ENCODE measurements around the gene CCDC146. TPM values are rescaled to one million over a fixed set of nuclear protein-coding genes. Genes with fewer than 3 reads are reported as not detected.

Gene CCDC146
- total and polyA plus RNA-seq, 2 of the 8 experiments (the other 6 are each of a cell fraction or from before 2014, with no cell fraction given) = 0.88 to 2.4 TPM

DNA sequence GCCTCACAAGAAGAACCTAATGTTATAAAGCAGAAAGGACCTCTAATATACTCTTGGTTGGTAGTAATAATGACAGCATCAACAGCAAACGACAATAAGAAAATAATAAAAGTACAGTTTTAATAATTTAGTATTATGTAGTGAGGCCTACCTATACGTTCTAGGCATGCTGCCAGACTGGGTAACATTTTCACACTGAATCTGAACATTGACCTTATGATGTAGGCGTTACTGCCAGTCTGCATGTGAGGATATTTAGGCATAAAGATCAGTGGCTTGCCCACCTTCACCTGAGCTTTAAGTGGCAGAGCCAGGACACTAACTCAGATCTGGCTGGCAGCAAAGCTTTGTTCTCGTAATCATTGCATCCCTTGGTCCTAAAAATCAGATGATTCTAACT, 74.7 kb downstream of the CCDC146 start:
- Histone ChIP-seq H3K18ac (ENCODE audit: extremely low read depth, low read length) (no peak overlapping the region), H3K9me3 (ENCODE audit: insufficient read depth in 2 of 2, low read depth in 1 of 2, low read length in 1 of 2) (no peaks in the 10 kb centered on the region), H3K23me2 (ENCODE audit: low read depth, low read length) (no peaks in the 10 kb centered on the region), H3K79me1 (ENCODE audit: low read depth, low read length) (no peaks in the 10 kb centered on the region), H2BK20ac (ENCODE audit: low read length) (no peak overlapping the region), H3K79me2 (ENCODE audit: control insufficient read depth in 1 of 2, insufficient read depth in 2 of 2, low read length in 2 of 2) (no peaks in the 10 kb centered on the region), H3K36me3 (ENCODE audit: control insufficient read depth in 2 of 4, insufficient read depth in 4 of 4, low read length in 3 of 4) (no peaks in the 10 kb centered on the region), H4K8ac (ENCODE audit: extremely low read depth, insufficient read depth, low read length) (no peak overlapping the region), H3K4me1 (replicated peaks in 1 of 4; ENCODE audit: control insufficient read depth in 3 of 4, insufficient read depth in 4 of 4, low read length in 3 of 4) (peaks cover 0 to 5% (median 0%) of the 10 kb centered on the region in 4 experiments; a peak in 1 of 7 replicates), H3K4ac (replicated peaks; ENCODE audit: insufficient read length, low read depth, low read length) (no peak overlapping the region), H2BK12ac (ENCODE audit: low read depth, low read length) (no peak overlapping the region), H3K23ac (ENCODE audit: insufficient read length) (no peak overlapping the region), H3K9ac (replicated peaks in 1 of 4; ENCODE audit: extremely low read depth in 1 of 4, low read depth in 3 of 4, low read length in 3 of 4) (no peak overlapping the region), H3K27ac (ENCODE audit: low read depth, low read length) (no peak overlapping the region), H4K91ac (replicated peaks; ENCODE audit: insufficient read length, low read length) (no peak overlapping the region), H3K4me2 (ENCODE audit: insufficient read depth in 1 of 2, low read depth in 2 of 2, low read length in 2 of 2) (no peak overlapping the region), H3K4me3 (ENCODE audit: extremely low read depth in 1 of 4, insufficient read depth in 2 of 4, low read depth in 3 of 4, low read length in 4 of 4) (no peak overlapping the region), H3K56ac (replicated peaks; ENCODE audit: insufficient read length, low read depth, low read length) (no peak overlapping the region), H4K5ac (ENCODE audit: insufficient read length, low read depth, low read length) (no peak overlapping the region), H2AFZ (ENCODE audit: low read length) (no peak overlapping the region), H2BK5ac (ENCODE audit: low read depth, low read length) (no peak overlapping the region), H2AK5ac (ENCODE audit: low read depth, low read length) (no peak overlapping the region), H3K14ac (ENCODE audit: insufficient read length) (no peak overlapping the region), H4K20me1 (replicated peaks in 1 of 2; ENCODE audit: control insufficient read depth in 1 of 2, insufficient read depth in 2 of 2, low read length in 2 of 2) (no peaks in the 10 kb centered on the region), H3K27me3 (replicated peaks in 1 of 4; ENCODE audit: control insufficient read depth in 3 of 4, extremely low read depth in 1 of 4, insufficient read depth in 3 of 4, low read length in 3 of 4) (no peaks in the 10 kb centered on the region), H2BK15ac (ENCODE audit: low read length) (no peak overlapping the region), H2BK120ac (replicated peaks; ENCODE audit: low read depth, low read length) (no peak overlapping the region)
- FAIRE-seq (no peak), DNase-seq (ENCODE audit: low read depth in 1 of 2, low spot score in 2 of 2) (no peak)
- CTCF ChIA-PET (ENCODE audit: partially characterized antibody) = no interaction called here
- POLR2A ChIA-PET (ENCODE audit: partially characterized antibody) = no interaction called here
- 83% methylated on average over 4 of the region's 4 CpGs; no CpG with 5 or more reads in 1 of the 2 experiments for WGBS, 2 experiments (ENCODE audit: extremely low coverage in 1 of 2, insufficient coverage in 1 of 2, insufficient read length in 1 of 2, insufficient replicate concordance in 2 of 2, low coverage in 1 of 2, low lambda C conversion rate in 2 of 2, missing lambda C conversion rate in 1 of 2)
- TF ChIP-seq RXRA (IDR thresholded peaks at IDR 0.05; ENCODE audit: insufficient read depth, low read depth, low read length) = no peak
- TF ChIP-seq HDAC6 (IDR thresholded peaks at IDR 0.05; ENCODE audit: low read depth, low read length) = no peak
- no peak for TF ChIP-seq YY1 (IDR thresholded peaks at IDR 0.05; ENCODE audit: low read depth, low read length)
- no peak for TF ChIP-seq EZH2 (IDR thresholded peaks at IDR 0.05; ENCODE audit: low read depth, low read length, severe bottlenecking)
- no peak for TF ChIP-seq POLR2A (IDR thresholded peaks at IDR 0.05; ENCODE audit: control extremely low read depth in 1 of 2, low read depth in 2 of 2, low read length in 2 of 2)
- no peak for TF ChIP-seq PHF8 (conservative IDR thresholded peaks at IDR 0.05; ENCODE audit: low read depth, low read length)
- TF ChIP-seq SP1 (IDR thresholded peaks at IDR 0.05; ENCODE audit: low read depth, low read length) = no peak
- TF ChIP-seq, protein P1, sequence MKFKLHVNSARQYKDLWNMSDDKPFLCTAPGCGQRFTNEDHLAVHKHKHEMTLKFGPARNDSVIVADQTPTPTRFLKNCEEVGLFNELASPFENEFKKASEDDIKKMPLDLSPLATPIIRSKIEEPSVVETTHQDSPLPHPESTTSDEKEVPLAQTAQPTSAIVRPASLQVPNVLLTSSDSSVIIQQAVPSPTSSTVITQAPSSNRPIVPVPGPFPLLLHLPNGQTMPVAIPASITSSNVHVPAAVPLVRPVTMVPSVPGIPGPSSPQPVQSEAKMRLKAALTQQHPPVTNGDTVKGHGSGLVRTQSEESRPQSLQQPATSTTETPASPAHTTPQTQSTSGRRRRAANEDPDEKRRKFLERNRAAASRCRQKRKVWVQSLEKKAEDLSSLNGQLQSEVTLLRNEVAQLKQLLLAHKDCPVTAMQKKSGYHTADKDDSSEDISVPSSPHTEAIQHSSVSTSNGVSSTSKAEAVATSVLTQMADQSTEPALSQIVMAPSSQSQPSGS (IDR thresholded peaks at IDR 0.05; ENCODE audit: low read length) = no peak
- TF ChIP-seq POLR2AphosphoS5 (IDR thresholded peaks at IDR 0.05; ENCODE audit: low read depth, low read length) = no peak
- no peak for TF ChIP-seq NANOG (IDR thresholded peaks at IDR 0.05; ENCODE audit: insufficient read depth, low read depth, low read length, poor library complexity, severe bottlenecking)
- no peak for TF ChIP-seq GTF2F1 (IDR thresholded peaks at IDR 0.05; ENCODE audit: borderline replicate concordance, low read depth, low read length)
- no peak for TF ChIP-seq KDM1A (IDR thresholded peaks at IDR 0.05; ENCODE audit: borderline replicate concordance, low read length)
- no peak for TF ChIP-seq RAD21 (IDR thresholded peaks at IDR 0.05 in 1 of 2, conservative IDR thresholded peaks at IDR 0.05 in 1 of 2; ENCODE audit: low read depth in 2 of 2, low read length in 2 of 2)

Measured in H1 (cell line).